Smooth muscle cell of the pulmonary artery (primary cell): ENCODE results near the gene PPY. TPM values are rescaled to one million over a fixed set of nuclear protein-coding genes. Genes with fewer than 3 reads are reported as not detected.

Source experiments
- total RNA-seq: library from RNA; depleted of rRNA; stranded (reverse); fragments of >200 nt; gene quantifications from 2 replicates; pipeline ENCODE4 v1.2.3, GENCODE V29; 2014

Gene PPY
- not detected in 2 replicates for total RNA-seq

GRCh38 chr17:43942051-43942685 lies at the start of gene PPY:
Gene PPY, minus strand, starts transcription at chr17:43942476. Its CDS starts 822 bp downstream, at chr17:43941654.

GRCh38 chr17:43953746-43954145 lies 11.5 kb upstream of the PPY start, which contains the start of gene PYY:
Gene PYY, minus strand, starts transcription at chr17:43953940. Its CDS starts 457 bp downstream, at chr17:43953483.

DNA sequence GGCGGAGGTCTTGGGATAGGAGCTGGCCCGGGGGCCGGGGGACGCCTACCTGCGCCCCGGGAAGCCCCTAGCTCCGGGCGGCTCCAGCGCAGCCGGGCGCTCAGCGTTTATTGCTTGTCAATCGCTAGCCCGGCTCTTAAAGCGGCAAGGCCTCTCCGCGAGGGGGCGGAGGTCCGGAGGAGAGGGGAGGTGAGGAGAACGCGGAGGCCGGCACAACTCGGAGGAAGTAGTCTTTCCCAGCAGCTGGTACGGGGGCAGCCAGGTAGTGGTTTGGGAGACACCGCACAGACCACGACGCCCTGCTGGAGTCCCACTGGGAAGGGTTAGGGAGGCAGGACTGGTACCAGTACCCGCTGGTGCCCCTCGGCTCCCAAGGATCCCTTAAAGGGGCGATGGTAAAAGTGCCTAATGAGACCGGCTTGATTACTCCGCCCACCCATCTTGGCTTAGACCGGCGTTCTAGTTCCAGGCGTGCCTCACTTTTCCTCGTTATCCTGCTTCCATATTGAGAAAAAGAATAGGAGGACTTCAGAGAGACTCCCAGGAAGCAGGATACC lies 34.8 kb downstream of the PPY start, which contains the start of gene MPP2:
Gene MPP2, minus strand, starts transcription at position 112 of the 557 bp plus-strand sequence. CDS start 3,076 bp downstream, outside the sequence.

Other genes with a start within 250 kb of the PPY start
- 8.8 and 20.9 TPM in 2 replicates for gene SOST, start 183.7 kb downstream of the PPY start, total RNA-seq
- 68.1 and 92.4 TPM in 2 replicates for gene DUSP3, start 163.5 kb downstream of the PPY start, total RNA-seq
- under 0.01 TPM in 1 of 2 replicates, not detected in the other for gene CFAP97D1, start 162.0 kb downstream of the PPY start, total RNA-seq
- 9.2 and 18.6 TPM in 2 replicates for gene MPP3, start 109.3 kb downstream of the PPY start, total RNA-seq
- not detected in 2 replicates for gene CD300LG, start 95.3 kb downstream of the PPY start, total RNA-seq
- 5.1 and 10.7 TPM in 2 replicates for gene MPP2, start 34.9 kb downstream of the PPY start, total RNA-seq
- not detected in 2 replicates for gene PYY, start 11.5 kb upstream of the PPY start, total RNA-seq
- gene NAGS, start 62.1 kb upstream of the PPY start, total RNA-seq = 1.0 and 2.7 TPM in 2 replicates
- 63.0 and 66.7 TPM in 2 replicates for gene TMEM101, start 72.5 kb upstream of the PPY start, total RNA-seq
- 21.3 and 23.3 TPM in 2 replicates for gene LSM12, start 124.2 kb upstream of the PPY start, total RNA-seq
- 29.9 and 33.6 TPM in 2 replicates for gene G6PC3, start 128.3 kb upstream of the PPY start, total RNA-seq
- 59.1 and 95.5 TPM in 2 replicates for gene HDAC5, start 181.2 kb upstream of the PPY start, total RNA-seq
- gene HROB, start 199.5 kb upstream of the PPY start, total RNA-seq = 0.85 and 0.99 TPM in 2 replicates
- 0.33 and 0.40 TPM in 2 replicates for gene ASB16, start 228.2 kb upstream of the PPY start, total RNA-seq
- 35.6 and 38.0 TPM in 2 replicates for gene TMUB2, start 244.5 kb upstream of the PPY start, total RNA-seq